Naive B cell (primary cell): ENCODE results near the gene TMEM269. TPM values are rescaled to one million over a fixed set of nuclear protein-coding genes. Genes with fewer than 3 reads are reported as not detected.
"Not testable (repeated sequence)": the region's sequence is repeated elsewhere in the genome, so short reads cannot be mapped to it uniquely, and the experiment has no call there.

Source experiments
- ATAC-seq, 2 donors: fragments of 150-1000 bp; cut with Tn5 transposase; 2 replicates each; pipeline ENCODE4 v1.10.0; 2021; ENCODE audit warnings: low read depth in 2 of 2, mild to moderate bottlenecking in 2 of 2, moderate library complexity in 2 of 2
- DNase-seq: peaks from one replicate; pipeline ENCODE4 v3.0.0; 2022
- H3K27ac Mint-ChIP-seq, 6 donors: one replicate each; pipeline ENCODE4 v1.8.0; 2020 to 2022; ENCODE audit warnings: mild to moderate bottlenecking in 6 of 6, mixed read lengths in 6 of 6, moderate library complexity in 5 of 6, inconsistent platforms in 2 of 6
- H3K27me3 Mint-ChIP-seq, 3 donors: one replicate each; pipeline ENCODE4 v1.8.0; 2021 to 2022; ENCODE audit warnings: mixed read lengths in 3 of 3, mild to moderate bottlenecking in 1 of 3
- H3K36me3 Mint-ChIP-seq, 2 donors: one replicate each; pipeline ENCODE4 v1.8.0; 2020 to 2022; ENCODE audit warnings: mixed read lengths in 2 of 2, inconsistent platforms in 1 of 2, mild to moderate bottlenecking in 1 of 2
- H3K4me1 Mint-ChIP-seq, 3 donors: one replicate each; pipeline ENCODE4 v1.8.0; 2020 to 2022; ENCODE audit warnings: mixed read lengths in 3 of 3, inconsistent platforms in 1 of 3, mild to moderate bottlenecking in 1 of 3, moderate library complexity in 1 of 3
- H3K4me3 Mint-ChIP-seq, 8 donors: one replicate each; pipeline ENCODE4 v1.8.0; 2020 to 2022; ENCODE audit warnings: mild to moderate bottlenecking in 8 of 8, mixed read lengths in 8 of 8, moderate library complexity in 8 of 8, inconsistent platforms in 2 of 8
- H3K9me3 Mint-ChIP-seq, 7 donors: one replicate each; pipeline ENCODE4 v1.8.0; 2020 to 2022; ENCODE audit warnings: mixed read lengths in 7 of 7, mild to moderate bottlenecking in 5 of 7, inconsistent platforms in 2 of 7, moderate library complexity in 1 of 7
- polyA plus RNA-seq, 6 donors: library from polyadenylated mRNA; unstranded; fragments of 300-500 nt; fragmentation: Illumina TruSeq; gene quantifications; one replicate each; pipeline ENCODE4 v1.2.3, GENCODE V29; 2021; ENCODE audit warnings: low read depth in 6 of 6

Gene TMEM269
- polyA plus RNA-seq, 6 donors from 2014 or later: 0.11 TPM; not detected in 5

DNA sequence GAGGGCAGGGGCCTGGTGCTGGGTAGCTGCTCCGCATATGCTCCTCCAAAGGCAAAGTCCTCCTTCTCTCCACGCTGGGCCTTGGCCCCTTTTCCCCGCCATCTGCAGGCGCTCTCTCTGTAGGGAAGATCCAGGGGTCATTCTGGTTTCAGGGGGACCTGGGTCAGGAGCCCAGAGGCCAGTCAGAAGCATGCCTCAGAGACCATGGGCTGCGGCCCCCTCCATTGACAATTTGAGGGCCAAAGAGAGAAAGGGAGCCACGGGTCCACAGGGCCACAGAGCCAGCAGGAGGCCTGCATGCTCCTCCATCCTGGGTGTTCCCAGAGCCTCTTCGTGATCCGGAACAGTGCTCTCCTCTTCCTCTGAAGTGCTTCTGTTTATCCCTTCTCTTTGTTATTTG lies 42.6 kb upstream of the TMEM269 start:
- H3K4me1 Mint-ChIP-seq: peaks cover 3 to 10% (median 10%) of the 10 kb centered on the region in 3 donors
- no peaks in the 10 kb centered on the region for H3K9me3 Mint-ChIP-seq
- H3K27ac Mint-ChIP-seq: peak overlapping the region in 1 of 6 donors; percentile 72
- H3K36me3 Mint-ChIP-seq: no peaks in the 10 kb centered on the region
- no peak overlapping the region for H3K4me3 Mint-ChIP-seq
- ATAC-seq (no peak), DNase-seq (no peak)
- no peaks in the 10 kb centered on the region for H3K27me3 Mint-ChIP-seq

DNA sequence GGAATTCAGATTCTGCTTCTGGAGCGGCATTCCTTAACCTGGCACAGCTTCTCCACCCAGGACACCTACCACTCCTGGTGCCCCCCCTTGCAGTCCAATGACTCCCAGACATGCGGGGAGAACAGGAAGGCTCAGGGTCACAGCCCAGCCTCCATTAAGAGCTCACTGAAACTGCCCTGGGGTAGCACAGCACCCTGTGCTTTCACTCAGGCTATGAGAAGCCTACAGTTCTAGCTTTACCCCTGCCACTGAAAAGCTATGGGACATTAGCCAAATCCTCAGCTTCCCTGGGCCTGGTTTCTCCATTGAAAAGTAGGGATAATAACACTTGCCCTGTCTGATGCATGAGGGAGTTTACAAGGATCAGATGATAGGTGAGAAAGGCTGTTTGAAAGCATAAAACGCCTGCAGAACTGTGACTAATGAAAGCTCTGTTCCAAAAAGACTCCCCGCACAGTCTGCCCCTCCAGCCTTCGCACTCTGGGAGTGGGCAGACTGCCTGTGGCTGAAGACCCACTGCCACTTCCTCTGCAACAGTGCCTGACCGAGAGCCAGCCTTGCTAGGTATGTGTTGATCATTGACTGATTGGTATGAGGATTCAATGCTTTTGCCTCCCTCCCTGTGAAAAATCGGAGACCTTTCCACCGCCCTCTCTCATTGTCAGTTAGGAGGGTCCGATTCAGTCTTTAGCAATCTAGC lies 42.0 kb upstream of the TMEM269 start:
- Mint-ChIP-seq H3K4me1 (peaks cover 0 to 4% (median 4%) of the 10 kb centered on the region in 3 donors), H3K27ac (peak overlapping the region in 2 of 6 donors; percentile 72 to 94), H3K27me3 (no peaks in the 10 kb centered on the region), H3K4me3 (no peak overlapping the region), H3K9me3 (no peaks in the 10 kb centered on the region), H3K36me3 (no peaks in the 10 kb centered on the region)
- no peak for ATAC-seq
- no peak for DNase-seq

DNA sequence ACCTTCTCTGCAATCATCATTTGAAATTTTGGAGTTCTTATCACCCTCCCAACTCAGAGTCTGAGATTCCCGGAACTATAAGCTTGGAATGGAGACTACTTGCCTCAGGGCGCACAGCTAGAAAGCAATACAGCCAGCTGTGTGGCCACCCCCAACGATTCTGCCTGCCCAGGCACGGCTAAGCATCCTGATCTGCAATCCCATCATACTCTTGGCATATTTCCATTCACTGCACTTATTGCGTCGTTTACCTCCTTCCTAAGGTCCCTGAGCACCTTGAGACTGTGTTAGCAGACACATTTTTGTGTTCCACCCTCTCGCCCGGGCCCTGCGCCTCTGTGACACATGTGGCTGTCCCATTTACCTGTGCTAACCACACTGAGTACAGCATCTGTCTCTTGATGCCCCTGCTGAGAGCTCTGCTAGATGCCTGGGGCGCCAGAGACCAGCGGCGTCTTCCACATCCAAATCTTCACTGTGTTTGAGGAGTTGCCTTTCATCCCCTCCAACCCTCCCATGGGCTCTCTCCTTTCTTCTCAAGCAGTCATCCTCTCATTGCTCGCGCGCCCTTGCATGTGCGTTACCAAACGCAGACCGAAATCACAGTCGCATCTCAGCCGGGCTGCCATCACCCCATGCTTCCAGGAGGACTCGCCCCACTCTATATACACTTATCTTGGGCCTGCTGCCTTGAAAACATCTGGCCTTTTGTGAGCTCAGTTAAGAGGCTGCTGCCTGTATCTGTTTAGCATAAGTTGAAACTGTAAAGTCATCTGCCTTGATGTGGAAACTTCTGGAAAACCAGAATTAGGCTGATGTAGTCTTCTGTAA lies 41.3 kb upstream of the TMEM269 start:
- Mint-ChIP-seq H3K4me1 (no peaks in the 10 kb centered on the region), H3K27me3 (no peaks in the 10 kb centered on the region), H3K9me3 (no peaks in the 10 kb centered on the region), H3K36me3 (no peaks in the 10 kb centered on the region), H3K27ac (peak overlapping the region in 1 of 6 donors; percentile 94), H3K4me3 (peak overlapping the region in 1 of 8 donors; percentile 43)
- ATAC-seq (no peak), DNase-seq (no peak)

DNA sequence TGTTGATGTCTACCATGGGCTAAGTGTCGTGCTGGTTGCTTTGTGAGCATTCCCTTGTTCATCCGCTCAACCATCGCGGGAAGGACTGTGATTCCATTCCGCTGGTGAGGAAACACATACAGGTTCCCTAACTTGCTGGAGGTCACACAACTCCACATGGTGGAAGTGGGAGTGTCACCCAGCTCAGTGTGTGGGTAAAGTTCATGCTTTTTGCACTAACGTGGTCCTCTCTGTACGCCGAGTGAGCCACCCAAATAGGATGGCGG lies 40.7 kb upstream of the TMEM269 start:
- H3K36me3 Mint-ChIP-seq: no peaks in the 10 kb centered on the region
- DNase-seq (no peak), ATAC-seq (no peak)
- no peaks in the 10 kb centered on the region for H3K27me3 Mint-ChIP-seq
- no peaks in the 10 kb centered on the region for H3K4me1 Mint-ChIP-seq
- peak overlapping the region in 1 of 8 donors; percentile 43 for H3K4me3 Mint-ChIP-seq
- no peaks in the 10 kb centered on the region for H3K9me3 Mint-ChIP-seq
- H3K27ac Mint-ChIP-seq: no peak overlapping the region

DNA sequence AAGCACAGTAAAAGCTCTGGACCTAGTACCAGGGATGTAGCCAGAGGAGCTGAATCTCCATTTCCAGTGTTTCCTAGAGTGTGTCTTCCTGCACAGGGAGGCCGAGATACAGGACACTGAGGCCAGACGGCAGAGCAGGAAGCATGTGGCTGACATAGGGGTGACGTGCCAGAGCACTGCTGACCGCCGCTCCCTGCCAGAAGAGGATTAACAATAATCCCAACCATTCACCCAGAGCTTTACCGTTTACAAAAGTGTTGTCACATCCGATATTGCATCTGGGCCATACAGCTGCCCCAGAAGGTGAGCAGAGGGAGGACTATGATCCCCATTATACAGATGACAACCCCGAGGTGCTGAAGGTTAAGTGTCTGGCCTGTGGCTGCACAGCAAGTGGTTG lies 38.9 kb upstream of the TMEM269 start:
- H3K27ac Mint-ChIP-seq: peak overlapping the region in 1 of 6 donors; percentile 46
- H3K9me3 Mint-ChIP-seq: no peaks in the 10 kb centered on the region
- no peak overlapping the region for H3K4me3 Mint-ChIP-seq
- ATAC-seq: no peak
- DNase-seq: no peak
- H3K27me3 Mint-ChIP-seq: no peaks in the 10 kb centered on the region
- H3K36me3 Mint-ChIP-seq: peaks cover 5 to 9% of the 10 kb centered on the region in 2 donors
- H3K4me1 Mint-ChIP-seq: peaks cover 0 to 5% (median 0%) of the 10 kb centered on the region in 3 donors

DNA sequence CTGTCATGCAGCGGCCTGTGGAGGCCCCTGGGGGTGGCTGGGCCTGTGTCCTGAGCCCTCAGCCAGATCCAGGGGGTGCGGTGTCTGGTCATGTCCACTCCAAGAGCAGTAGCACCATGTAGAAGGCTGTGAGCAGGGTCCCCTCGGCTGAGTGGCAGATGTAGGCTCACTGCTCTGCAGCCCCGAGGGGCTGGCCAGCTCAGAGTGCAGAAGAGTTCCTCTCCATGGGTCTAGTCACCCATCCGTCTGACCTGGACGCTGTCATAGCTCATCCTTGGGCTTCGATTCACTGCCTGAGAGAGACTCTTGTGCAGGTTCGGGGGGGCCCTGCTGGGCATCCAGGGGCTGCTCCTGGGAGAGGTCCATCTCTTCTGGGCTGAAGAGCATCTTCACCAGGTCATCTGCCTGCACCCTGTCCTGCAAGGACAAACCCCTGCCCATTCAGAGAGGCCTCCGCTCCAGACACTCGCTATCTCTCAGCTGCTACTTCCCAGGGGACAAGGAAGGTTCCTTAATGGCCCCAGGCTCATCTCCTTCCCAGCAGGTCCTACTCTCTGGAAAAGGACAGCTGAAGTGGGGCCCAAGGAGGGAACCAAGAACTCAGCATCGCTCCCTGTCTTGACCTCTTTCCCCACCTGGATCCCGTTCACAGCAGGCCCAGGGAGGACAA lies 38.2 kb upstream of the TMEM269 start:
- DNase-seq (no peak), ATAC-seq (no peak)
- H3K4me3 Mint-ChIP-seq: no peak overlapping the region
- H3K27ac Mint-ChIP-seq: no peak overlapping the region
- peaks cover 6 to 12% of the 10 kb centered on the region in 2 donors for H3K36me3 Mint-ChIP-seq
- H3K27me3 Mint-ChIP-seq: no peaks in the 10 kb centered on the region
- peaks cover 0 to under 1% (median 0%) of the 10 kb centered on the region in 7 donors for H3K9me3 Mint-ChIP-seq
- H3K4me1 Mint-ChIP-seq: peaks cover 0 to 5% (median 0%) of the 10 kb centered on the region in 3 donors

DNA sequence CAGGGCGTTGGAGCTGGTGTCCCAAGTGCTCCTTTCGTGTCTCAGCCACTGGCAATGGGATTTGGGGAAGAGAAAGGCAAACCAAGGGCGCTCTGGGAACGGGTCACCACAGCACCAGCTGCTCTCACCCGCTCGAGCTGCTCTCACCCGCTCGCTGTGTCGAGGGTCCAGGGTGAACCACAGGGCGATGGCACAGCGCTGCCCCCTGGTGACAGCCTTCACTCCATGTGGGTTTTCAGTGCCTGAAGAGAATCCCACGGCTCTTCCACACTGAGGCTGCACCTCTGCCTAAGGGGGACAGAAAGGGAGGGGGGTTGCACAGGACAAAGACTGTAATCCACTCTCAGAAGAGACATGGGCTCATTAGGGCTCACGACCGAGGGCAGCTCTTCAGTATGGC lies 37.7 kb upstream of the TMEM269 start:
- H3K27ac Mint-ChIP-seq: no peak overlapping the region
- H3K36me3 Mint-ChIP-seq: peaks cover 11 to 17% of the 10 kb centered on the region in 2 donors
- peak in 1 of 2 donors; percentile 46 for ATAC-seq
- peaks cover 0 to 4% (median 3%) of the 10 kb centered on the region in 7 donors for H3K9me3 Mint-ChIP-seq
- no peak overlapping the region for H3K4me3 Mint-ChIP-seq
- no peaks in the 10 kb centered on the region for H3K27me3 Mint-ChIP-seq
- H3K4me1 Mint-ChIP-seq: peaks cover 0 to 5% (median 0%) of the 10 kb centered on the region in 3 donors
- DNase-seq: no peak

DNA sequence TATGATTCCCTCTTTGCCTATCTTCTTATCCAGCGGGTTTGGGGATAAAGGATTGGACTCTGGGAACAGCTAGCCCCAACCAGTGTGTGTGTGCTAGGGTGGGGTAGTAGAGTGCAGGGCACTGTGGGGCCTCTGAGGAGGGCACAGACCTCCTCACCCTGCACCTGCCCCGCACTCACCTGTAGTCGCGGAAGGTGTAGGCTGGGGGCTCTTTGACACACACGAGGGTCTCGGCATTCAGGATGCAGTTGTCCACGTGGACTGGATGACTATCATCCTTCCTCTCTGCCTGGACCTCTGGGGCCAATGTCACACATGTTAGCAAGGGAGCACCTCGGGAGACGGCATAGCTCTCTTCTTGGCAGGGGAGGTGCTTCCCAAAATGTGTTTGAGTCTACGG lies 36.8 kb upstream of the TMEM269 start:
- Mint-ChIP-seq H3K27ac (peak overlapping the region in 1 of 6 donors; percentile 85), H3K27me3 (no peaks in the 10 kb centered on the region), H3K4me1 (peaks cover 0 to 5% (median 0%) of the 10 kb centered on the region in 3 donors), H3K4me3 (no peak overlapping the region), H3K9me3 (peaks cover 0 to 4% (median 3%) of the 10 kb centered on the region in 7 donors), H3K36me3 (peaks cover 18 to 20% of the 10 kb centered on the region in 2 donors)
- DNase-seq (no peak), ATAC-seq (no peak)

DNA sequence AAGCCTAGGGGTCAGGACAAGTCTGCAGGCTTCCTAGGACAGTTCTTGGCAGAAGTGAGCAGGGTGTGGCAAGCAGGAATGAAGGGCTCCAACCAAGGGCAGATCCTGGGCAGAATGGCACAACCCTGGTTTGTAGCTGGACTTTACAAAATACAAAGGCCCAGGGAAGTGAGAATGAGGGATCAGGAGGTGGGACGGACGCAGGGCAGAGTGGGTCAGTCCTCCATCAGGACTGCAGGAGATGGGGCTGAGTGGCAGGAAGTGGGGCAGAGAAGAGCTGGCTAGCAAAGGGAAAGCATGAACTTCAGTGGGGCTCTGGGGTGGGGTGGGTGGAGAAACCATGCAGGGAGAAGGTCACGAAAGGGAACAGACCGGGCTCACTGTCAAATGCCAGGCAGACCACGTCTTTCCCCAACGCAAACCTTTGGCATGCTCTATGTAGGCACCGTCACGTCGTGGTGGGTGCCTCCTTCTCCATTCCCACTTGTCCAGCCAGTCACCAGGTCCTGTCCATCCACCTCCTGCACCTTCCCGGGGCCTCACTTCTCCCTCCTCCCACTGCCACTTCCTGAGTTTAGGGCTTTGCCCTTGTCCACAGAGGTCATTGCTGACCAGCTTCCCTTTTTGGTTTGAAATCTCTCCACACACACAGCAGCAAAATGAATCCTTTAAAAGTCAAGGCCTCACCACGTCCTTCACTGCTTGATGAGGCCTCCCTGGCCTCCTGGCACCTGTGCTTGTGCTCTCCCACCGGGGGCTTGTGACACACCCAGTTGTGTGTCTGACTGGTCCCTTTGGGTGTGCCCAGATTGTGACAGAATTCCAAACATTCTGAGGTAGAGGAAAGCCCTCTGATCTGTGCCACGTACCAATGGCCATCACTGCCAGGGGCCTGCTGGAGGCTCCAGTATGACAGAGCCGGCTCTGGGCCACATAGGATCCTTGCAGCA lies 36.1 kb upstream of the TMEM269 start:
- DNase-seq (no peak), ATAC-seq (no peak)
- Mint-ChIP-seq H3K9me3 (peaks cover 0 to 4% (median 3%) of the 10 kb centered on the region in 7 donors), H3K4me3 (no peak overlapping the region), H3K36me3 (peaks cover 23 to 25% of the 10 kb centered on the region in 2 donors), H3K27me3 (no peaks in the 10 kb centered on the region), H3K27ac (peak overlapping the region in 2 of 6 donors; percentile 12 to 67), H3K4me1 (peaks cover 0 to 5% (median 0%) of the 10 kb centered on the region in 3 donors)

DNA sequence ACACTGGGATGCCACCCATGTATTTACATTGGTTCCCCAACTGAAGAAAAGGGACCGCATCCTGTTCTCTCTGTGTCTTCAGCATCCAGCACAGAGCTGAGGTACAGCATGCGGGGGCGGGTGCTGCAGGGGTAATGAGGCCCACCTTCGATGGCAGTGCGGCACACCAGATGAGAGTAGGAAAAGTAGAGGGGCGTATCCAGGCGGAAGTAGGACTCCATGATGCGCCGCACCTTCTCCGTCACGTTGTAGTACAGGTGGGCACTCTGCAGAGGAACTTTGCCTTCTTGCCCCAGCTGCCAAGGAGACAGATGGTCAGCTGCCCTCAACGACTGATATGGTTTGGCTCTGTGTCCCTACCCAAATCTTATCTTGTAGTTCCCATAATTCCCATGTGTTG lies 34.8 kb upstream of the TMEM269 start:
- peaks cover 35% of the 10 kb centered on the region in 2 donors for H3K36me3 Mint-ChIP-seq
- H3K9me3 Mint-ChIP-seq: peaks cover 0 to 4% (median 3%) of the 10 kb centered on the region in 7 donors
- peaks cover 0 to 5% (median 0%) of the 10 kb centered on the region in 3 donors for H3K4me1 Mint-ChIP-seq
- H3K27me3 Mint-ChIP-seq: no peaks in the 10 kb centered on the region
- ATAC-seq (no peak), DNase-seq (no peak)
- peak overlapping the region in 1 of 6 donors; percentile 3 for H3K27ac Mint-ChIP-seq
- no peak overlapping the region for H3K4me3 Mint-ChIP-seq

DNA sequence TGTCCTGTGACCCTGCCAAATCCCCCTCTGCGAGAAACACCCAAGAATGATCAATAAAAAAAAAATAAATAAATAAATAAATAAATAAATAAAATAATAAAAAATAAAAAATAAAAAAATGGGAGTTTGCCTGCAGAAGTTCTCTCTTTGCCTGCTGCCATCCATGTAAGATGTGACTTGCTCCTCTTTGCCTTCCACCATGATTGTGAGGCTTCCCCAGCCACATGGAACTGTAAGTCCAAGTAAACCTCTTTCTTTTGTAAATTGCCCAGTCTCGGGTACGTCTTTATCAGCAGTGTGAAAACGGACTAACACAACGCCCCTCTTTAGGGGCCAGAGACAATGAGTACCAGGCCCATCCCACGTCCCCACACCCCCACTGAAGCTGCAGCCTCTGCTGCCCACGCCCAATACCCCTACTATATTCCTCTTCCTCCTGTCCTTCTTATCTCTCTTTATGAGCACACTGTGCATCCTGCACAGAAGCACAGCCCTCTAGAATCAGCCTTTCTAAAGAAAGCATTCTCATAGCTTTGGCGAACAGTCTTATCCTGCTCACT lies 33.2 kb upstream of the TMEM269 start:
- not testable (repeated sequence) for ATAC-seq, H3K4me1 Mint-ChIP-seq, DNase-seq, H3K9me3 Mint-ChIP-seq, H3K27me3 Mint-ChIP-seq
- Mint-ChIP-seq H3K36me3 (peaks cover 43 to 48% of the 10 kb centered on the region in 2 donors), H3K4me3 (peak overlapping the region in 2 of 8 donors; percentile 1 to 51), H3K27ac (peak overlapping the region in 2 of 6 donors; percentile 5 to 61)

DNA sequence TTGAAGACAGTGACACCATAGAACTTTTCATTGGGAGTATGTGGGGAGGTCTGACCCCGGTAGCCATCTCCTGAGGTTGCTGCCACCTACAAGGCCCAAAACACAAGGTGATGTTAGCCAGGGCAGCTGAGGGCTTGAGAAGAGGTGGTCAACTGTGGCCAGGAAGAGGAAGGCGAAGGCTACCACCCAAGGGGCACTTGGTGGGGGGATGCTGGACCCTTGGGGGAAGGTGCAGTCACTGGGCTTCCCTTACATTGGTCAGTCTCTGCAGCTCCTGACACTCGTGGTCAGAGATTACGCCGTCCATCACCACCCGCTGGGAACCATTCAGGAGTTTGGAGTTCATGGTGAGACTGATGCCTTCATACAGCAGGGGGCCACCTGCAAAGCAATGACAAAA lies 32.5 kb upstream of the TMEM269 start:
- Mint-ChIP-seq H3K27ac (no peak overlapping the region), H3K4me3 (no peak overlapping the region), H3K27me3 (no peaks in the 10 kb centered on the region), H3K36me3 (peaks cover 47 to 55% of the 10 kb centered on the region in 2 donors), H3K9me3 (peaks cover 0 to 4% (median 3%) of the 10 kb centered on the region in 7 donors), H3K4me1 (peaks cover 5 to 9% (median 8%) of the 10 kb centered on the region in 3 donors)
- DNase-seq (no peak), ATAC-seq (no peak)
